ENCODE results near the gene NME3.
"Not testable (repeated sequence)": the region's sequence is repeated elsewhere in the genome, so short reads cannot be mapped to it uniquely, and the experiment has no call there.

NME3 gene

GRCh38 chr16:1740781-1741490 is 30.4 kb downstream of the NME3 start:
- Histone ChIP-seq H3K4me2 (ENCODE audit: low read length) (no peak overlapping the region), H3K36me3 (ENCODE audit: insufficient read depth, low read length) (peaks cover 38% of the 10 kb centered on the region), H3K4me1 (ENCODE audit: control insufficient read depth, insufficient read depth, low read length) (peaks cover 16% of the 10 kb centered on the region), H3K9me3 (replicated peaks; ENCODE audit: low read length) (no peaks in the 10 kb centered on the region), H3K27me3 (ENCODE audit: control insufficient read depth, insufficient read depth, low read length) (no peaks in the 10 kb centered on the region), H3K4me3 (ENCODE audit: low read length) (no peak overlapping the region), H3K9ac (ENCODE audit: low read depth, low read length) (no peak overlapping the region)

- H3K4me2 ChIP-seq (ENCODE audit: low read length) = no peak overlapping the region
- H3K4me3 ChIP-seq (ENCODE audit: low read length) = no peak overlapping the region
- peaks cover 2% of the 10 kb centered on the region for H3K9me3 ChIP-seq (replicated peaks; ENCODE audit: low read length)
- no peaks in the 10 kb centered on the region for H3K27me3 ChIP-seq (ENCODE audit: control insufficient read depth, insufficient read depth, low read length)
- peaks cover 41% of the 10 kb centered on the region for H3K36me3 ChIP-seq (ENCODE audit: insufficient read depth, low read length)
- H3K4me1 ChIP-seq (ENCODE audit: control insufficient read depth, insufficient read depth, low read length) = peaks cover 9% of the 10 kb centered on the region
- H3K9ac ChIP-seq (ENCODE audit: low read depth, low read length) = no peak overlapping the region
Measured at GRCh38 chr16:1740234-1740633, 31.1 kb downstream of the NME3 start.

GRCh38 chr16:1734816-1735215 is 36.5 kb downstream of the NME3 start:
- Histone ChIP-seq H3K9me3 (replicated peaks; ENCODE audit: low read length) (peaks cover 2% of the 10 kb centered on the region), H3K27me3 (ENCODE audit: control insufficient read depth, insufficient read depth, low read length) (no peaks in the 10 kb centered on the region), H3K36me3 (ENCODE audit: insufficient read depth, low read length) (peaks cover 43% of the 10 kb centered on the region), H3K4me3 (ENCODE audit: low read length) (no peak overlapping the region), H3K4me1 (ENCODE audit: control insufficient read depth, insufficient read depth, low read length) (no peaks in the 10 kb centered on the region), H3K4me2 (ENCODE audit: low read length) (no peak overlapping the region), H3K9ac (ENCODE audit: low read depth, low read length) (no peak overlapping the region)

GRCh38 chr16:1734123-1734522 is 37.2 kb downstream of the NME3 start:
- H3K4me3 ChIP-seq (ENCODE audit: low read length) = no peak overlapping the region
- peaks cover 46% of the 10 kb centered on the region for H3K36me3 ChIP-seq (ENCODE audit: insufficient read depth, low read length)
- H3K9ac ChIP-seq (ENCODE audit: low read depth, low read length) = no peak overlapping the region
- no peak overlapping the region for H3K4me2 ChIP-seq (ENCODE audit: low read length)
- H3K4me1 ChIP-seq (ENCODE audit: control insufficient read depth, insufficient read depth, low read length) = no peaks in the 10 kb centered on the region
- H3K27me3 ChIP-seq (ENCODE audit: control insufficient read depth, insufficient read depth, low read length) = no peaks in the 10 kb centered on the region
- peaks cover 2% of the 10 kb centered on the region for H3K9me3 ChIP-seq (replicated peaks; ENCODE audit: low read length)

- not testable (repeated sequence) for H3K27me3 ChIP-seq (ENCODE audit: control insufficient read depth, insufficient read depth, low read length); H3K4me1 ChIP-seq (ENCODE audit: control insufficient read depth, insufficient read depth, low read length); H3K9me3 ChIP-seq (replicated peaks; ENCODE audit: low read length); H3K4me2 ChIP-seq (ENCODE audit: low read length); H3K4me3 ChIP-seq (ENCODE audit: low read length); H3K9ac ChIP-seq (ENCODE audit: low read depth, low read length)
- peaks cover 56% of the 10 kb centered on the region for H3K36me3 ChIP-seq (ENCODE audit: insufficient read depth, low read length)
Measured at GRCh38 chr16:1732551-1732987, 38.8 kb downstream of the NME3 start.

GRCh38 chr16:1732071-1732470 is 39.3 kb downstream of the NME3 start:
- H3K4me1 ChIP-seq (ENCODE audit: control insufficient read depth, insufficient read depth, low read length) = no peaks in the 10 kb centered on the region
- peaks cover 61% of the 10 kb centered on the region for H3K36me3 ChIP-seq (ENCODE audit: insufficient read depth, low read length)
- H3K4me3 ChIP-seq (ENCODE audit: low read length) = no peak overlapping the region
- no peak overlapping the region for H3K4me2 ChIP-seq (ENCODE audit: low read length)
- H3K9ac ChIP-seq (ENCODE audit: low read depth, low read length) = no peak overlapping the region
- H3K9me3 ChIP-seq (replicated peaks; ENCODE audit: low read length) = peaks cover 2% of the 10 kb centered on the region
- H3K27me3 ChIP-seq (ENCODE audit: control insufficient read depth, insufficient read depth, low read length) = no peaks in the 10 kb centered on the region

- no peaks in the 10 kb centered on the region for H3K4me1 ChIP-seq (ENCODE audit: control insufficient read depth, insufficient read depth, low read length)
- peaks cover 65% of the 10 kb centered on the region for H3K36me3 ChIP-seq (ENCODE audit: insufficient read depth, low read length)
- H3K27me3 ChIP-seq (ENCODE audit: control insufficient read depth, insufficient read depth, low read length) = no peaks in the 10 kb centered on the region
- no peak overlapping the region for H3K4me2 ChIP-seq (ENCODE audit: low read length)
- H3K9ac ChIP-seq (ENCODE audit: low read depth, low read length) = no peak overlapping the region
- H3K9me3 ChIP-seq (replicated peaks; ENCODE audit: low read length) = peaks cover 2% of the 10 kb centered on the region
- H3K4me3 ChIP-seq (ENCODE audit: low read length) = no peak overlapping the region
Measured at GRCh38 chr16:1731603-1732002, 39.7 kb downstream of the NME3 start.

- Histone ChIP-seq H3K9ac (ENCODE audit: low read depth, low read length) (no peak overlapping the region), H3K4me3 (ENCODE audit: low read length) (no peak overlapping the region), H3K4me2 (ENCODE audit: low read length) (no peak overlapping the region), H3K36me3 (ENCODE audit: insufficient read depth, low read length) (peaks cover 68% of the 10 kb centered on the region), H3K9me3 (replicated peaks; ENCODE audit: low read length) (peaks cover 2% of the 10 kb centered on the region), H3K27me3 (ENCODE audit: control insufficient read depth, insufficient read depth, low read length) (no peaks in the 10 kb centered on the region), H3K4me1 (ENCODE audit: control insufficient read depth, insufficient read depth, low read length) (no peaks in the 10 kb centered on the region)
Measured at GRCh38 chr16:1731073-1731472, 40.3 kb downstream of the NME3 start.

- H3K4me1 ChIP-seq (ENCODE audit: control insufficient read depth, insufficient read depth, low read length) = no peaks in the 10 kb centered on the region
- H3K27me3 ChIP-seq (ENCODE audit: control insufficient read depth, insufficient read depth, low read length) = no peaks in the 10 kb centered on the region
- H3K4me2 ChIP-seq (ENCODE audit: low read length) = no peak overlapping the region
- H3K9ac ChIP-seq (ENCODE audit: low read depth, low read length) = no peak overlapping the region
- H3K4me3 ChIP-seq (ENCODE audit: low read length) = no peak overlapping the region
- H3K36me3 ChIP-seq (ENCODE audit: insufficient read depth, low read length) = peaks cover 64% of the 10 kb centered on the region
- H3K9me3 ChIP-seq (replicated peaks; ENCODE audit: low read length) = no peaks in the 10 kb centered on the region
Measured at GRCh38 chr16:1729445-1729844, 41.9 kb downstream of the NME3 start.

- Histone ChIP-seq H3K9ac (ENCODE audit: low read depth, low read length) (no peak overlapping the region), H3K9me3 (replicated peaks; ENCODE audit: low read length) (no peaks in the 10 kb centered on the region), H3K4me1 (ENCODE audit: control insufficient read depth, insufficient read depth, low read length) (no peaks in the 10 kb centered on the region), H3K36me3 (ENCODE audit: insufficient read depth, low read length) (peaks cover 60% of the 10 kb centered on the region), H3K27me3 (ENCODE audit: control insufficient read depth, insufficient read depth, low read length) (no peaks in the 10 kb centered on the region), H3K4me2 (ENCODE audit: low read length) (no peak overlapping the region), H3K4me3 (ENCODE audit: low read length) (no peak overlapping the region)
Measured at GRCh38 chr16:1729026-1729425, 42.3 kb downstream of the NME3 start.

- no peaks in the 10 kb centered on the region for H3K27me3 ChIP-seq (ENCODE audit: control insufficient read depth, insufficient read depth, low read length)
- no peak overlapping the region for H3K4me2 ChIP-seq (ENCODE audit: low read length)
- H3K36me3 ChIP-seq (ENCODE audit: insufficient read depth, low read length) = peaks cover 49% of the 10 kb centered on the region
- H3K9me3 ChIP-seq (replicated peaks; ENCODE audit: low read length) = no peaks in the 10 kb centered on the region
- H3K9ac ChIP-seq (ENCODE audit: low read depth, low read length) = no peak overlapping the region
- H3K4me1 ChIP-seq (ENCODE audit: control insufficient read depth, insufficient read depth, low read length) = peaks cover 10% of the 10 kb centered on the region
- no peak overlapping the region for H3K4me3 ChIP-seq (ENCODE audit: low read length)
Measured at GRCh38 chr16:1727651-1728624, 43.4 kb downstream of the NME3 start.

Measured in skeletal muscle satellite cell (primary cell).